HG03097 (cell line): ENCODE data around the gene SLC12A4.
"Not testable (repeated sequence)": the region's sequence is repeated elsewhere in the genome, so short reads cannot be mapped to it uniquely, and the experiment has no call there.

Experiments used
- ATAC-seq: cut with Tn5 transposase; IDR thresholded peaks from one replicate; pipeline ENCODE4 v1.9.1; 2021; ENCODE audit not compliant: unreplicated experiment, low FRiP score

SLC12A4 gene

DNA sequence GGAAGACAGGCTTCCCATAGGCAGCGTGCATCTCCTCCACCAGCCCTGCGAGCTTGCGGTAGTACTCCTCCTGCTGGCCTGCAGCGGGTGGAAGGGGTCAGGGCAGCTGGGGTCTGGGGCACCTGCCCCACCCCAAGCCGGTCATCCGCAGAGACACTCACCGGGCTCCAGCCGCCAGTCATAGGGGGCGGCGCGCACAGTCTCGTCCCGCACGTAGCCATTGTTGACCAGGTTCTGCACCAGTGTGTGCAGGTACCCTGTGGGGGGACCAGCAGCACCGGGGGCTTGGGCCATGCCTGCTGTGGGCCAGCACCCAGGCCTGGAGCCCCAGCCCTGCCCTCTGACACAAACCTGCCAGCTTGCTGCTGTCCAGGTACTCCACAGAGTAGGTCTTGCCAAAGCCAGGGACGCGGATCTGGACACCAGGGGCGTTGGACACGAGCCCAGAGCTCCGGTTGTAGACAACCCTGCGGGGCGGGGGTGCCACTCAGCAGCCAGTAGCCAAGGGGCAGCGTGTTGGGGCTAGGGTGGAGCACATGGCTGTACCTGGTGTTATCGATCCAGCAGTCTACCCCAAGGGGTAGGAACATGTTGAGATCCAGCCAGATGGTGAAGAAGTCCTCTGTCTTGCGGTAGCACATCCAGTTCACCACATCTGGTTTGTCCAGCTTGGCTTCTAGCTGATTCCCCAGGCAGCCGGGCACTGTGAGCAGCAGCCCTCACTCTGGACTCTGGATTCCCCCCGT, 25.8 kb downstream of the SLC12A4 start:
- no peak for ATAC-seq

DNA sequence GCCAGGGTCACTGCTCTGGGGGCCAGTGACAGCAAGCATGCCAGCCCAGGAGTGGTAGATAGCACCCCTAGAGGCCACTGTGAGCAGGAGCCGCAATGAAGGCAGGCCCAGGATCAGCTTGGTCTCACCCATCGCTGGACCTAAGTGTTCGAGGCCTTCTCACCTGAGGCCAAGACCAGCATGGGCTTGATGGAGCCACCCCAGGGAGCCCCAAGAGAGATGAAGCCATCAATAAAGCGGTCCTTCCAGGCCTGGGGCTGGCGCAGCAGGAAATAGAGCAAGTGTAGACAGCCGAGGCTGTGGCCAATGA, 26.3 kb downstream of the SLC12A4 start:
- ATAC-seq = no peak

DNA sequence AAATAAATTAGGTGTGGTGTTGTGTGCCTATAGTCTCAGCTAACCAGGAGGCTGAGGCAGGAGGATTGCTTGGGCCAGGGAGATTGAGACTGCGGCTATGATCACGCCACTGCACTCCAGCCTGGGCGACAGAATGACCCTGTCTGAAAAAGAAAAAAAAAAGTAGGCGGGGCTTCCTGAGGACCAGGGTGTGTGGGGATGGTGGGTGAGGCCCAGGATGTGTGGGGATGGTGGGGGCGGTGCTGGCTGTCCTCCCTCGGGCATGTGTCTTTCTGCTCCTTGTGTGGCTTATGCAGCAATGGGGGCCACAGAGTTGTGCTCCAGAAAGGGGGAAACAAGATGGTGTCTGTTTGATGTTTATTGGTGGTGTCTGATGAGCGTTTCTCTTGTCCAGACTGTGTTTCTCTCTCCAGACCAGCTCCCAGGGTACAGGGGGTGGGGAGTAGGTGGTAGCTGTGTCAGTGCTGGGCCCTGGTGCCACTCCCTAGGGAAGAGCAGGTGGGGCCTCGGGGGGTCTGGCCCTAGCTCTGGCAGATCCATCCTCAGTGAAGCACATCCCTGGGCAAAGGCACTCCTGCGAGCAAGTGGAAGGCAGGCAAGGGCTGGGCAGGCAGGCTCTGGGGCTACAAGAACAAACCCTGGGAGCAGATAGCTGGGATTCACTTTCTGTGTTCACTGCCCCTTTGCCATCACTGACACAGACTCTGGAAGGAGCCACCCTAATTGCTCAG, 26.8 kb downstream of the SLC12A4 start:
- no peak for ATAC-seq

DNA sequence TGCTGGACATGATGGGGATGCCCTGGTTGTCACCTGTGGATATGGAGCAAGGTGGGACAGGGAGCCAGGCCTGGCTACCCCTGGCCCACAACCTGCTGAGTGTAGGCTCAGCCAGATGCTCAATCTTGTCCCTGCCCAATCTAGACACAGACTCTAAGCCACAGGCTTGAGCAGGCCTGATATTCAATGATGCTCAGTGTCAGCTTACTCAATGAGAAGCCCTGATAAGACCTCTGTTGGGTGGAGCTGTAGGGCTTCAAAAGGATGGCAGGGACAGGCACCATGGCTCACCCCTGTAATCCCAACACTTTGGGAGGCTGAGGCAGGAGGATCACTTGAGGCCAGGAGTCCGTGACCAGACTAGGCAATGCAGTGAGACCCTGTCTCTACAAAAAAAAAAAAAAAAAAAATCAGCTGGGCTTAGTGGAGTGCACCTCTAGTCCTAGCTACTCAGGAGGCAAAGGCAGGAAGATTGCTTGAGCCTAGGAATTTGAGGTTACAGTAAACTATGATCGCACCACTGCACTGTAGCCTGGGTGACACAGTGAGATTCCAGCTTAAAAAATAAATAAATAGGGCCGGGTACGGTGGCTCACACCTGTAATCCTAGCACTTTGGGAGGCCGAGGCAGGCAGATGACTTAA, 27.9 kb downstream of the SLC12A4 start:
- ATAC-seq = no peak

DNA sequence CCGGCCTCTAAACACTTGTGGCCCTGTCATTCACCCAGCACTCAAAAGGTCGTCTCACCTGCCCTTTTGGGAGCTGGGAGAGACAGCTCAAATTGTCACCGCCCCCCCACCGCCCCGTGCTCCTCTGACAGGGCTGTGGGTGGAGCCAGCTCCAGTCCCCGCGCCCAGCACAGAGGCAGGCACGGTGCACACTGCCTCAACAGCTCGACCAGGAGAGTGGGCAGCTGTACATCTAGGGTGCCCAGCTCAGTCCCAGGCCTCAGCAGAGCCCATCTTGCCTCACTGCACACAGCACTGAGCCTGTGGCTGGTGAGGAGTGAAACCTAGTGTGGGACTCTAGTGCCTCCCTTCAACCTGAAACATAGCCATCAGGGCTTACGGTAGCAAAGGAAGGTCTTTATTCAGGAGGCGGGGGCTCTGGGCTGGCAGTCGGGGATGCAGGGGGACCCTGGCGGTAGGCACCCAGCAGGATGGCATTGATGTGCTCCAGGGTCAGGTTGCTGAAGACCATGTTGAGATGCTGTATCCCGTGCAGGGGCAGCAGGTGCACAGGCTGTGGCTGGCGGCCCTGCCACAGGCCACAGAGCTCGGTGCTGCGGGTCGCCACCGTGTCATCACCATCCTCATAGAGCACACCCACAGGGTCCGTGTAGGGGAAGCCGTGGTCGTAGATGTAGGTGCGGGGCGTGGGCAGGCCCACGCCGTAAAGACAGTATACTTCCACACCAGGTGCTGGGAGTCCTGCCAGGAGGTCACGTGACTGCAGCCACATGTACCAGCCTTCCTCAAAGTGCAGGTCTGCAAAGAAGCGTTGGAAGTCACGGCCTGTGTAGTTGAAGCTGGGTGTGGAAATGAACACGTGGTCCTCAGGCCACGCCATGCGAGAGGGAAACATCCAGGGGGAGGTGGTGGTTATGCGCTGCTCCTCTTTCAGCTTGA, 28.7 kb downstream of the SLC12A4 start:
- no peak for ATAC-seq

DNA sequence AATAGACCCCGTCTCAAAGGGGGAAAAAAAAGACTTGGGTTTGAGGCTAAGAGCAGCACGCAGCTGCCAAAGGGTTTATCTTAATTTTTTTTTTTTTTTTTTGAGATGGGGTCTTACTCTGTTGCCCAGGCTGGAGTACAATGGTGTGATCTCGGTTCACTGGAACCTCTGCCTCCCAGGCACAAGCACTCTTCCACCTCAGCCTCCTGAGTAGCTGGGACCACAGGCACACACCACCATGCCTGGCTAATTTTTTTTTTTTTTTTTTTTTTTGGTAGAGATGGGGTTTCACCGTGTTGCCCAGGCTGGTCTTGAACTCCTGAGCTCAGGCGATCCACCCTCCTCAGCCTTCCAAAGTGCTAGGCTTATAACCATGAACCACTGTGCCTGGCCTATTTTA, 30.7 kb downstream of the SLC12A4 start:
- not testable (repeated sequence) for ATAC-seq

DNA sequence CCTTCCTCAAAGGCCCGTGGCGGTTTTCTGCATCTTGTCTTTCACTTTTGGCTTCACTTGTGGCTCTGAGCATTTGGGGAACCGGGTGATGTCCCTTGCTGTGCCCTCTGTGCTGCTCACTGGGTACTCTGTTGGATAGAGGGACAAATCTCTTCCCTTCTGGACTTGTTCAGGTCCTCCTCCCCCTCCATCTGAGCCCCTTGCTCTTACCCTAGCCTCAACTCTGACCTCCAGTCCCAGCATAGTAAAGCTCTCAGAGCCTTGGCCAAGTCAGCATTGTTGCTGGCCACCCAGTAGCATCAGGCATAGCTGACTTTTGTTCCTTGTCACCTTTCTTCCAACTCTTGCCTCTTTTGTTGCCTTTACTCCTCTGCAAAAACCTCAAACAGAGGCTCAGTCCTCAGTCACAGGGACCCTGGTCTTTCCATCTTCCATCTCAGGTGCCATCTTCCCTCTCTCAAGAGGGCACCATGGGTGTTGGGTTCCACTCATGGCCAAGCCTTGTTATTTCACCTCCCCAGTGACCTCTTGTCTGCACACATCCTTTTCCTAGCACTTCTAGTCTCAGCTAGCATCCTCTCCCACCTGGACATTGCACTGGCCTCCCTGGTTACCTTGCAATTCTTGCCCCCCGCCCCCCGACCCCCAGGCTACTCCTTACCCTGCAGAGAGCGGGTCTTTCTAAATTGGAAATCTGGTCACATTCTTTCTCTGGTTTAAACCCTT, 31.4 kb downstream of the SLC12A4 start:
- peak; percentile 47 for ATAC-seq

DNA sequence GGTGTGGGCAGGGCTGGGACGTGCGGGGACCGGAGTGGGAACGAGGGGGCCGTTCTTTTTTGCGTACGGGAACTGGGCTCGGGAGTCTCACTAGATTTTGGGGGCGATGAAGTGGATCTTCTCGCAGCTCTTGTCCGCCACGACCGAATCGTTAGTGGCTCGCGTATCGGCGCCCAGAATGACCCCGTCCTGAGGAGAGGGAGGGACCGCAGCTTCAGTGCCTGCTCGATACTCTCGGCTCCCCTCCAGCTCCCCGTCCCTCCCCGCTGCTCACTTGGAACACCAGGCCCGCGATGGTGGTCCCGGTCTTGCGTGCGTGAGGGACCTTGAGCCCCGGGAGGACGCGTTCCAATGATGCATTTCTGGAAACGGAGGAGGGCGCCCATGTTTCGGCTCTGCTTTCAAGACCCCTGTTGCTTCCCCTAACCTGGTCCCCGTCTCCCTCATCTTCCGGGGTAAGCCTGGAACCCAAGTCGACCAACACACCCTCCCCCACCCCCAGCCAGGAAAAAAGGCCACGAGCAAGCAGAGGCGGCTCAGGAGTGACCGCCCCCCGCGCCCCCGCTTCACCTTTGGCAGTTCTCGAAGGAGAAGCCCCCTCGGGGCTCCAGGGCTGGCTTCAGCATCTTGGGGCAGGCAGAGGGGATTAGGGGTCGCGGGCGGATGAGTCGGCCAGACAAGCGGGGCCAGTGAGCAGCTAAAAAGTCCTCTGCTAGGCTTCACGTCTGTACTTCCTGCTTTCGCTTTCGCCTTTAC, 32.1 kb downstream of the SLC12A4 start, which contains the start of gene PSMB10:
PSMB10 (minus strand) TSS at position 727 of the 756 bp plus-strand sequence; CDS start at position 626, 101 bp downstream.
- no peak for ATAC-seq

DNA sequence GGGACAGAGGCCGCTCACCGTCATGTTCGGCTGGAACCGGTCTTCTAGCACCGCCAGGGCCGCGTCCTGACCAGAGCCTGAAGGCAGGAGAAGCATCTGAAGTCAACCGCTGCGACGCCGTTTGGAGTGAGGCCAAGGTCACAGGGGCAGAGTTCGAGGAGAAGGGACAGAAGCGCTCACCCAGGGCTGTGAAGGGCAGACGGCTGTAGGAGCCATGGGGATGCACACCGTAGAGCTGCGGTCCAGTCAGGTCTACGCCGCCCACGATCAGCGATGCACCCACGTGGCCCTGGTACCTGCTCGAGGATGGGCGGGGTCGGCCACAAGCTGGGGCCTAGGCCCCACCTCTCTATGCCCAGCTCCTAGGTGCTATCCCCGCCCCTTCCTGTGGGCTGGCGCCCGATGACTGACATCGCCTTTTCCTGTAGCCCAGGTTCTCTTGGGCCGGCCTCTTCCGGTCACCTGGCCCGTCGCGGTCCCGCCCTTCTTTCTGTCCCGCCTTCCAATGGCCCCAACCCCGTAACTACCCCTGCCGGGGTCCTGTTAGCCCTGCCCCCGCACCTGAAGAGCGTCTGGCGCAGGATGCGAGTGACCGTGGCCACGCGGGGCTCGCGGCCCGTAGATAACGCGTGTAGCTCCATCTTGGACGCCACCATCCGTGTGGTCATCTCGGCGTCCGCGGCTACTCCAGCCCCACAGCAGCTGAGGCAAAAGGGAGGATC, 32.9 kb downstream of the SLC12A4 start:
- ATAC-seq = peak; percentile 78

DNA sequence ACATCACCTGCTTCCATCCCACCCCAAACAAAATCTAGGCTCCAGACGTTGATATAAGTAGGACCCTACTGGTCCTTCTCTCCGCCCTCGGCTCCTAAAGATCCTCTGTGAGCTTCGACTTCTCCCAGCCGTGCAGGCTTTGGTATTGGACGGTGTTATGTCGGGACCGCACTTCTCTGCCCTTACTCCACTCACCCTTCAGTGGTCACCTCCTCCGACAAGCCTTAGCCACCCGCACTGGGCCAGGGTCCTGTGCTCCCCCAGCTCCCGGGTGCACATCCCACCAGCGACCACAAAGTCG, 33.4 kb downstream of the SLC12A4 start:
- no peak for ATAC-seq

DNA sequence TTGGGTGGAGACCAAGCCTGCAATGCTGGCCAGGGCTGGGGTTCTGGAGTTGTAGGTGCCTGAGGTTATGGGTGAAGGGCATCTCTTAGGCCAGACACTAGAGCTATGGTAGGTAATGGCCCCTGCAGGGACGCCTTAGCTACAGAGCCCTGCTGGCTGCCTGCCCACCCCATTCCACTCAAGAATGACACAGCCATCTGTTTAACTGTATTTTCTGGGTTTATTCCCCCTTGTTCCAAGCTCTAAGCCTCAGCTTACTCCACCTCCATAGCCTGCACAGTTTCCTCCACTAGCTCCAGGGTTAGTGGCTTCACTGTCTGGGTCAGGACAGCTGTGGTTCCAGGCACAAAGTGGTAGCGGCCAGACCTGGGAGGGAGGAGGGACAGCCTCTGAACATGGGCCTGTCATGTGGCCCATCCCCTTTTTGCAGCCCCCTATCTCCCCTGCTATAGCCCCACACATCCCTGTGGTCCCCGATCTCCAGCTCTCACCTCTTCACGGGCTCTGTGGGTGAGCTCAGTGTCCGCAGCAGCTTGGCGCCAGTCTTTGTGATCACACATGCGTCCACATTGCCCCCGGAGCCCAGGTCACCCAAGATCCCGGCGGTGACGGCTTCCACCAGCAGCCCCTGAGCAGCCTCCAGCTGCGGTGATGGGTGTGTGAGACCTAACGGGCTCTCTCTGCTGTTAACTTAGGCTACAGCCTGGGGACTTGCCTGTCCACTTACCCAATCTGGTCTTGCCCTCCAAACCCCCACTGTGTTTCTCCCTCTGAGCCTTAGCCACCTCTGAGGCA, 33.9 kb downstream of the SLC12A4 start:
- no peak for ATAC-seq

DNA sequence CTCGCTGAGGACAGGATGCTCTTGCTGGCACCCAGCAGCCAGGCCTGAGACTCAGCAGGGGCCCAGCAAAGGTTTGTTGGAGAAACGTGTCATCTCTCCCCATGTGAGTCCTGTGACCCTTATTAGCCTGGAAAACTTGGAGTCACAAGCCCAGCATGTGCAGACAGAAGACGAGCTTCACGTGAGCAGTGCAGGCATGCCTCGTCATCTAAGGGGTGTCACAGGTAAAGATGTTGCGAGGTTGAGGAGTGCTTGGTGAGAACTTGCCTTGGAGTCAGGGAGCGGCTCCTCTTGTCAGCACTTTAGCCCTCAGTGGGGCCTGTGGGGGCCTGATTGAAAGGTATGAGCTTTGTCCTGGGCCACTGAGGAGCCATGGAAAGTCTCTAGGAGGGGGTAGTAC, 34.6 kb downstream of the SLC12A4 start:
- ATAC-seq = no peak

DNA sequence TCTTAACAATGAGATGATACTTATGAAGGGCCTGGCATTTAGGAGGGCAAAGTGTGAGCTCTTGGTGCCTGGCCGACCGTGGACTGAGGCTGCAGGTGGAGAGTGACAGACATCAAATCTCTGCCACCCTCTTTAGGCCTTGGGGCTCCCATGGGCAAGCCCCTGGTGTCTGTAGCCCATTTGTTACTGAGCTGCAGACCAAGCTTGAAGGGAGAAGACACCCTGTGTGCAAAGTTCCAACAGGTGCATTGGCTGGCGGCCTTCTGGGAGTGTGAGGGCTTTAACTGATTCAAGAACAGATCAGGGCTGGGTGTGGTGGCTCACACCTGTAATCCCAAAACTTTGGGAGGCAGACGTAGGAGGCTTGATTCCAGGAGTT, 36.0 kb downstream of the SLC12A4 start:
- ATAC-seq = no peak

DNA sequence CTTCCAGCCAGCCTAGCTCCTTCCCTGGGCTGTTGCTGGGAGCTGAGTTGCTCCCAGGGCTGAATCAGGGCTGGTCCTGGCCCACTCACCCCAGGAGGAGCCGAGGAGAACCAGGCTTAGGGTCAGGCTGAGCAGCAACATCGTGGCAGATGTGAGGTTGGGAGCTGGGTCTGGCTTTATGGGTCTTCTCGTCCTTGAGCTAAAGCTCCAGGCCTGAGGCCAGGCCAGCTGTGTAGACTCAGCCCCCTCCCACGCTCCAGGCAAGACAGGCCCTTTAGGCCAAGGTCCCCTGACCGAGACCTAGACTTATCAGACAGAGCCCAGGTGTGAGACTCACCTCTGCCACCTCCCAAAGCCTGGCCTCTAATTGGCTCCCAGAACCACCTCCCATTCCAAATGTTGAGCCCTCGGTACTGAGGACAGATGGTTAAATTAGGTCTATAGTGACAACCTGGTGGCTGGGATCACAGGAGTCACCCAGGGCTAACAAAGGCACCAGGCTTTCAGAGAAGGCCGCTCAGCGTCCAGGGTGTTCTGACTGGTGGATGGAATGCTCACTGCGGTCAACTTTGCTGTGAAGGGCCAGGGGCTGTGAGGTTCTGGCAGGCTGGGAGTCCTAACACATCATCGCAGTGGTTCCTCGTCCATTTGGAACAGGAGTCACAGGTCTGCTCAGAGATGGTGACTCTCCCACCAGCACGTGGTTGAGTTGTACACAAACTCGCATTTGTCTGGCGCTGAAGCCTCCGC, 36.5 kb downstream of the SLC12A4 start, which contains the start of gene CTRL:
CTRL (minus strand) TSS at position 151 of the 750 bp plus-strand sequence; CDS start at position 141, 10 bp downstream.
- ATAC-seq = no peak

DNA sequence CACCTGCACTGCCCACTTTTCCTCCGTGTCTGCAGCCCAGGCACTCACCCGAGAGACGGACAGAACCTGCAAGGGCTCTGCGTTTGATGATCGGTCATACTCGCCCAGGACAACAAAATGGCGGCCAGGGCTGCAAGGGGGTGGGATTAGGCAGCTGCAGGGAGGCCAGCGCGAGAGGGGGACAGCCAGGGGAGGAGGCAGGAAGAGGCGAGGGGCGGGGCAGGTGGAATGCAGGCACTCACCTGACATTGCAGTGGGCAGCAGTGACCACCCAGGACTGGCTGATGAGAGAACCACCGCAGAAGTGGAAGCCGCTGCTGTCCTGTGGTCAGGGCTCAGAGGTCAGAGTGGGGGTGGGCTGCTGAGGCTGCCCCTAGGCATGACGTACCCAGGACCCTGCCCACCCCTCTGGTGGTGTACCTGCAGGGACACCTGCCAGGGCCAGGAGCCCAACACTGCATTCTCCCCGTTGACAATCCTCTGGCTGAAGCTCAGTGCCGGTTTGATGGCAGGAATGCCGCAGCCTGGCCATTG, 37.7 kb downstream of the SLC12A4 start:
- no peak for ATAC-seq

DNA sequence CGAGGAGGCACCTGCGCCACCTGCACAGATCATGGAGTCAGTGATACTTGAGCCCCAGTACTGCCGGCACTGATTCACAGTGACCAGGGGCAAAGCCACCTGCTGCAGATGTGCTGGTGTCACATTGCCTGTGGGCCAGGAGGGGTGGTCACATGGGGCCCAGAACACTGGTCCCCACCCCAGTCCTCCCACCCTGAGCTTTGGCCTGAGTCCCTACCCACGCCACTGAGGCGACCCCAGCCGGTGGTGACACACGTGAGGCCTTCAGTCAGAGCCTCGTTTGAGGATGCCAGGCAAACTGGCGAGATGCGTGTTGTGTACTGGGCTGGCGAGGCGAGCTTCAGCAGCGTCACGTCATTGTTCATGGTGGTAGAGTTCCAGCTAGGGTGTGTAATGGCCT, 38.2 kb downstream of the SLC12A4 start:
- no peak for ATAC-seq
